ENCODE measurements around the gene ATP6V1E1.

ATP6V1E1 gene

DNA sequence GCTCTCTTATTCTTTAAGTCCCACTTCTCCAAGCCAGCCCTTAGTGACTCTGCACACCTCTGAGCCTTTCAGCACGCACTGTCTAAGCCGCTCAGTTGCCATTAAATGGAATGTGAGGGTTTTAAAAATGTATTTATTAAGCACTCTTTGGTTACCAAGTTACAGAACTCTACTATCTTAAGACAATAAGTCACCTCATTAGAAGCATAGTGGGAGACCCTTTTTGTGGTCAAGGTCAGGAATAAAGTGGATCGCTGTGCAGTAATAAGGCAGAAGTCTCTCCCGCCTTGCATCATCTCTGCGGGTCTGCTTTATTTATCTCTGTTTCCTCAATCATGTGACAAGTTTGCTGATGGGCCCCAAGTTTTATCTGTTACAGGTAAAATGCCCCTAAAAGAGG lies 53.4 kb downstream of the ATP6V1E1 start:
- TF ChIP-seq SIN3A (IDR thresholded peaks at IDR 0.05; ENCODE audit: borderline replicate concordance, insufficient read depth, low read length) (no peak), FOXP2 (optimal IDR thresholded peaks at IDR 0.05; ENCODE audit: borderline replicate concordance, extremely low read depth, extremely low read length, insufficient read depth) (no peak)
- TF ChIP-seq, protein P1, sequence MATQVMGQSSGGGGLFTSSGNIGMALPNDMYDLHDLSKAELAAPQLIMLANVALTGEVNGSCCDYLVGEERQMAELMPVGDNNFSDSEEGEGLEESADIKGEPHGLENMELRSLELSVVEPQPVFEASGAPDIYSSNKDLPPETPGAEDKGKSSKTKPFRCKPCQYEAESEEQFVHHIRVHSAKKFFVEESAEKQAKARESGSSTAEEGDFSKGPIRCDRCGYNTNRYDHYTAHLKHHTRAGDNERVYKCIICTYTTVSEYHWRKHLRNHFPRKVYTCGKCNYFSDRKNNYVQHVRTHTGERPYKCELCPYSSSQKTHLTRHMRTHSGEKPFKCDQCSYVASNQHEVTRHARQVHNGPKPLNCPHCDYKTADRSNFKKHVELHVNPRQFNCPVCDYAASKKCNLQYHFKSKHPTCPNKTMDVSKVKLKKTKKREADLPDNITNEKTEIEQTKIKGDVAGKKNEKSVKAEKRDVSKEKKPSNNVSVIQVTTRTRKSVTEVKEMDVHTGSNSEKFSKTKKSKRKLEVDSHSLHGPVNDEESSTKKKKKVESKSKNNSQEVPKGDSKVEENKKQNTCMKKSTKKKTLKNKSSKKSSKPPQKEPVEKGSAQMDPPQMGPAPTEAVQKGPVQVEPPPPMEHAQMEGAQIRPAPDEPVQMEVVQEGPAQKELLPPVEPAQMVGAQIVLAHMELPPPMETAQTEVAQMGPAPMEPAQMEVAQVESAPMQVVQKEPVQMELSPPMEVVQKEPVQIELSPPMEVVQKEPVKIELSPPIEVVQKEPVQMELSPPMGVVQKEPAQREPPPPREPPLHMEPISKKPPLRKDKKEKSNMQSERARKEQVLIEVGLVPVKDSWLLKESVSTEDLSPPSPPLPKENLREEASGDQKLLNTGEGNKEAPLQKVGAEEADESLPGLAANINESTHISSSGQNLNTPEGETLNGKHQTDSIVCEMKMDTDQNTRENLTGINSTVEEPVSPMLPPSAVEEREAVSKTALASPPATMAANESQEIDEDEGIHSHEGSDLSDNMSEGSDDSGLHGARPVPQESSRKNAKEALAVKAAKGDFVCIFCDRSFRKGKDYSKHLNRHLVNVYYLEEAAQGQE (IDR thresholded peaks at IDR 0.05; ENCODE audit: insufficient read depth in 1 of 2, low read depth in 2 of 2, low read length in 2 of 2) = no peak

DNA sequence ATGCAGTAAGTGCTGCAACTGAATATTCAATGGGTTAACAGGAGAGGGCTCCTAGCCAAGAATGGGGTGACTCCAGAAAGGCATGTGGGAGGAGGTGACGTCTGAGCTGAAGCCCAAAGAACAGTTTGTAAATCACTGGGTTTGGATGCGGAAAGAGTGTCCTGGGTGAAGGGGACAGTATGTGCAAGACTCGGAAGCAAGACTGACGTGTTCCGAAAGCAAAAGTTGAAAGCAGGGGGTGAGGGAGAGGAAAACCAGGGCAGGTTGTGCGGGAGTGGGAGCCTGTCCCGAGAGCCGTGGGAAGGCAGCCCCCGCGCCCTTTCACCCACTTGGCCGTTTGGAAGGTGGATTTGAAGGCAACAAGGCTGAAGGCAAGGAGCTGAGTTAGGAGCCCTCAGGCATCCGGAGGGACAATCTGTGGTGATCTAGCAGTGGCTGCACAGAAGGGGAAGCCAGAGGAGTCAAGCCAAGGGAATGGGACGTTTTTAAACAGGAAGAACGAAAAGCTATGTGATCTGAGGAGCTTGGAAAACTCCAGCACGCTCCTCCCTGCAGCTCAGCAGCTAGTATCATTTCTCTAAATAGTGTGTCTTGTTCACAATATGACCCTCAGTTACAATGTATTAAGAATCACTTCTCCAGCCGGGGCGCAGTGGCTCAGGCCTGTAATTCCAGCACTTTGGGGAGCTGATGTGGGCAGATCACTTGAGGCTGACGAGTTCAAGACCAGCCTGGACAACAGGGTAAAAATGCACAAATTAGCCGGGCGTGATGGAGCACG lies 57.5 kb downstream of the ATP6V1E1 start:
- TF ChIP-seq TAF1 (IDR thresholded peaks at IDR 0.05; ENCODE audit: borderline replicate concordance, insufficient read depth, low read length) (no peak), POLR2AphosphoS5 (IDR thresholded peaks at IDR 0.05; ENCODE audit: low read depth, low read length) (no peak), FOXP2 (optimal IDR thresholded peaks at IDR 0.05; ENCODE audit: borderline replicate concordance, extremely low read depth, extremely low read length, insufficient read depth) (no peak), SIN3A (IDR thresholded peaks at IDR 0.05; ENCODE audit: borderline replicate concordance, insufficient read depth, low read length) (no peak)
- TF ChIP-seq, protein P1 (IDR thresholded peaks at IDR 0.05; ENCODE audit: insufficient read depth in 1 of 2, low read depth in 2 of 2, low read length in 2 of 2) = no peak

DNA sequence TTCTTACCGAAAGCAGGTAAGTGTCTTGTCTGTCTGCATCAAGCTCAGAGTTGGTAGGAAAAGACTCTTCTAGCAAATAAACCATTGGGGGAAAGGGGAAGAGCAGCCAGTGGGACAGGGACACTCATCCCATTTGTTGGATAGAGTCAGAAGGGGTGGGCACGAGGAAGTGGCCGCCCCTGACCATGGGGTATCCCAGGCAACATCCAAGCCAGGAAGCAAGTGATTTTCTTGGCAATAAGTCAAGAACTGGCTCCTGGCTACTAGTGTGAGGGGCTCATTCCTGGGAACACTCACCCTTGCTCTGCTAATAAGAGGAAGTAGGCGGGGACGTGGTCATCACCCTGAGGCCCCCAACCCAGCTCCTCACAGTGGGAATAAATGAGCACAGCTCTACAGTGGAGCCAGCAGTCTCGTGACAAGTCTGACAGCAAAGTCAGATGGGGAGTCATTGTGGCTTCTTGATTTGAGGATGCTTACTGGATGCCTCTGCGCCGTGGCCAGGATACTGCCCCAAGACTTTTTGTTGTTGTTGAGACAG lies 58.5 kb downstream of the ATP6V1E1 start:
- TF ChIP-seq TAF1 (IDR thresholded peaks at IDR 0.05; ENCODE audit: borderline replicate concordance, insufficient read depth, low read length) (no peak), POLR2AphosphoS5 (IDR thresholded peaks at IDR 0.05; ENCODE audit: low read depth, low read length) (peak; percentile 32; the same call in 1 of the 2 replicates)

DNA sequence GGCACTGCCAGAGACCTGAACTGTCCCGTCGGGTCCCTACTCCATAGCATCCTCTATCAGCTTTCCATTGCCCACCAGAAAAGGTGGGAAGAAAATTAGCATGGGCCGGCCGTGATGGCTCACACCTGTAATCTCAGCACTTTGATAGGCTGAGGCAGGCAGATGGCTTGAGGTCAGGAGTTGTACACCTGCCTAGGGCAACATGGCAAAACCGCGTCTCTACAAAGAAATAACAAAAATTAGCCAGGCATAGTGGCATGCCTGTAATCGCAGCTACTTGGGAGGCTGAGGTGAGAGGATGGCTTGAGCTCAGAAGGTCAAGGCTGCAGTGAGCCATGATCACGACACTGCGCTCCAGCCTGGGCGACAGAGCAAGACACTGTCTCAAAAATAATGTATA lies 61.8 kb downstream of the ATP6V1E1 start:
- TF ChIP-seq, protein P1 (IDR thresholded peaks at IDR 0.05; ENCODE audit: insufficient read depth in 1 of 2, low read depth in 2 of 2, low read length in 2 of 2) = no peak
- no peak for TF ChIP-seq FOXP2 (optimal IDR thresholded peaks at IDR 0.05; ENCODE audit: borderline replicate concordance, extremely low read depth, extremely low read length, insufficient read depth)
- no peak for TF ChIP-seq POLR2AphosphoS5 (IDR thresholded peaks at IDR 0.05; ENCODE audit: low read depth, low read length)
- no peak for TF ChIP-seq SIN3A (IDR thresholded peaks at IDR 0.05; ENCODE audit: borderline replicate concordance, insufficient read depth, low read length)
- no peak for TF ChIP-seq TAF1 (IDR thresholded peaks at IDR 0.05; ENCODE audit: borderline replicate concordance, insufficient read depth, low read length)

DNA sequence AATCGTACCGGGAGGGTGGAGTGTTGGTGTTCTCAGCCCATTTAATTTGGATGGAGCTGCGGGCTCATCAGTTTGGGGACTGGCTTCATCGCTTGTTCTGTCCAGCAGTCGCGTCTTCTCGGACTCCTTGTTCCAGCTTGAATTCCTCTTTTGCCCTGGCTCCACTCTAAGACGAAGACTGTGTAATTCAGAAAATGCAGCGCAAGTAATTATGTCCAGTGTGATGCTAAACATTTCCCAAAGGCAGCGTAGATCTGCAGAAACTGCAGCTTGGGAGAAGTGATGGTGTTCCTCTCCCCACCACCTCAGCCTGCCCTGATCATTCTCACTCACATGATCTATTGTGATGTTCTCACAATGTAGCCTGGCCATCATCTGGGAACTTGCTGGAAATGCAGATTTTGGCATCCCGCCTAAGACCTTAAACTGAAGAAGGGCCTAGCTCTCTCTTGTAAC lies 64.6 kb downstream of the ATP6V1E1 start:
- TF ChIP-seq POLR2AphosphoS5 (IDR thresholded peaks at IDR 0.05; ENCODE audit: low read depth, low read length) = no peak
- no peak for TF ChIP-seq FOXP2 (optimal IDR thresholded peaks at IDR 0.05; ENCODE audit: borderline replicate concordance, extremely low read depth, extremely low read length, insufficient read depth)
- TF ChIP-seq, protein P1 (IDR thresholded peaks at IDR 0.05; ENCODE audit: insufficient read depth in 1 of 2, low read depth in 2 of 2, low read length in 2 of 2) = no peak
- no peak for TF ChIP-seq SIN3A (IDR thresholded peaks at IDR 0.05; ENCODE audit: borderline replicate concordance, insufficient read depth, low read length)
- no peak for TF ChIP-seq TAF1 (IDR thresholded peaks at IDR 0.05; ENCODE audit: borderline replicate concordance, insufficient read depth, low read length)
